AG09309 (cell line): ENCODE results near the gene CAMK2G.

Experiments
- DNase-seq: peaks from one replicate; pipeline ENCODE4 v3.0.0-alpha.2; 2010; ENCODE audit warnings: low read depth
- H3K4me3 ChIP-seq: 2 replicates; pipeline ENCODE4 v1.5.1; 2011; ENCODE audit warnings: mild to moderate bottlenecking, low read depth, low read length, moderate library complexity; ENCODE audit not compliant: control insufficient read depth
- CTCF ChIP-seq: IDR thresholded peaks from 2 replicates; pipeline ENCODE4 v1.5.1; 2011; ENCODE audit warnings: mild to moderate bottlenecking, low read depth, low read length, inconsistent platforms; ENCODE audit not compliant: insufficient read depth, control insufficient read depth; ENCODE audit errors: missing control alignments

CAMK2G gene

DNA sequence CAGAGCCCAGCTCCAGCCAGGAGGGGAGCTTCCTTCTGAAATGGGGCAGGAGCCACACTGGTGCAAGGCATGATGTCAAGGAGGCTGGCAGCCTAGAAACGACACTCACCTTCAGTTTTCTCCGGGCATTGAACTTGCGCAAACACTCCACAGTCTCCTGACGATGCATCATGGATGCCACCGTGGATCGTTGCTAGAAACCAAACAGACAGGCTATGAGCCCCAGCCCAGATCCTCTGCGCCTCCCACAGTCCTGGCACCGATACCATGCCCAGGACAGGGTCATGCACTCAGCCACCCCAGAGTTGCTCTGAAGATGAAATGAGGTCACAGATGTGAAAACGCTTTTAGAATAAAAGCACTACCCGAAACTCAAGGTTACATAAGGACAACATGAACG is 32.0 kb downstream of the CAMK2G start:
- TF ChIP-seq CTCF = no peak
- DNase-seq = no peak
- no peak overlapping the region for H3K4me3 ChIP-seq

DNA sequence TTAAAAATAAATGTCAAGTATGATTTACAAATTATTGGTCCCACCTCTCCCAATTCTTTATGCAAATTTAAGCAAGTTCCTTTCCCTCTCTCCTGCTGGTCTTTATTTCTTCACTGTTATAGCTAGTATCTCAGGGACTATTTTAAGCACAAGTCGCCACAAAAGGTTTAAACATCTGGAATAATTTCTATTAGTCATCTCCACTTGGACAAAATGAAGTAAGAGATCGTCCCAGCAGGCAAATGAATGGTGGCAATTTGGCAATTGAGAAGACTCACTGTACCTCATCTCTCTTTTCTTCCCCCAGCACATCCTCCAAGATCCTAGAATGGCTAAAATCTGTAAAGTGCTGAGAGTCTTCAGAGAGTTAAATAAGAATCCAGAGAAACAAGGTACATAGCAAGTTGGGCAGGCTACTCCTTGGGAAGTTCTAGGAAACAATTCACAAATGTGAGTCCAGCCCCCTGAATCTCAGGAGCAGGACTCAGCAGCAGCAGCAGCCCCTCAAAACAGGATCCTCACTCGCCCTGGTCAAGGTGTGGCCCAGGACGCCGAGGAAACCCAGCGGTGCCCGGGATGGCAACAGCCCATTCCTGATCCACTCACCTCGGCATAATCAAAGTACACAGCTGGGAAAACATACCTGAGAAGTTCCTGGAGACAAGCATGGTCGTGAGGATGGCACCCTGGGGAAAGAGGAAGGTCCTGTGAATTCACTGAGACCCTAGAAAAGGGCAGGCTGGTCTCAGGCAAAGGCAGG is 32.6 kb downstream of the CAMK2G start:
- TF ChIP-seq CTCF = no peak
- no peak overlapping the region for H3K4me3 ChIP-seq
- no peak for DNase-seq

GRCh38 chr10:73841061-73841421 is 33.3 kb downstream of the CAMK2G start:
- no peak for DNase-seq
- no peak for TF ChIP-seq CTCF
- H3K4me3 ChIP-seq = no peak overlapping the region

GRCh38 chr10:73840403-73841060 is 33.8 kb downstream of the CAMK2G start:
- no peak for DNase-seq
- no peak overlapping the region for H3K4me3 ChIP-seq
- no peak for TF ChIP-seq CTCF

DNA sequence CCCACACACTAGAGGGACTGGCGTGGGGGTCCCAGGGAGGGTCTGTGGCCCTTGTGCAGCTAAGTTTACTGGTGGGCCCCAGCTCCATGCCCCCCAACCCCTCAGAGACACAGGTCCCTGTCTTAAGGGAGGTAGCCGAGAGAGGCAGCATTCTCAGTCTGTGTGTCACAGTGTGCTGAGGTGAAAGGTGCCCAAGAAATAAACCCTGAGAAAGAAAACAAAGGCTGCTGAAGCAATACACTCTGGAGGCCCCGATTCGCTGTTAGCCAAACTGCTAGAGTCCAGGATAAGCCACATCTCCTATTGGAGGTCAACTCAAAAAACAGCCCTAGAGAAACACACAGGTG is 34.3 kb downstream of the CAMK2G start:
- DNase-seq = no peak
- TF ChIP-seq CTCF = no peak
- no peak overlapping the region for H3K4me3 ChIP-seq

- no peak overlapping the region for H3K4me3 ChIP-seq
- no peak for DNase-seq
- no peak for TF ChIP-seq CTCF
These were observed 34.9 kb downstream of the CAMK2G start for GRCh38 chr10:73839276-73839966.
